Smooth muscle cell (in vitro differentiated cells): ENCODE measurements around the gene SORCS2. TPM values are rescaled to one million over a fixed set of nuclear protein-coding genes. Genes with fewer than 3 reads are reported as not detected.

Experiments
- DNase-seq: peaks from one replicate; lab custom pipeline; 2025; ENCODE audit not compliant: unreplicated experiment; lab: John Stamatoyannopoulos, UW
- H2AFZ ChIP-seq: fragments of 200-600 bp; sonication (generic); 2 replicates; pipeline ENCODE4 v1.6.0; 2016; ENCODE audit warnings: antibody characterized with exemption, low read depth, mild to moderate bottlenecking
- H3F3A ChIP-seq: fragments of 200-600 bp; sonication (generic); 2 replicates; pipeline ENCODE4 v1.6.0; 2017; ENCODE audit warnings: antibody characterized with exemption, low read depth
- H3K27ac ChIP-seq: fragments of 200-600 bp; sonication (generic); 2 replicates; pipeline ENCODE4 v1.5.1; 2016; ENCODE audit warnings: low read depth, mild to moderate bottlenecking
- H3K27me3 ChIP-seq: fragments of 200-600 bp; sonication (generic); 2 replicates; pipeline ENCODE4 v1.6.1; 2016; ENCODE audit warnings: low read depth, mild to moderate bottlenecking
- H3K36me3 ChIP-seq: fragments of 200-600 bp; sonication (generic); 2 replicates; pipeline ENCODE4 v1.5.1; 2016; ENCODE audit warnings: low read depth
- H3K4me1 ChIP-seq: fragments of 200-600 bp; sonication (generic); 2 replicates; pipeline ENCODE4 v1.5.1; 2016; ENCODE audit warnings: low read depth
- H3K4me2 ChIP-seq: fragments of 200-600 bp; sonication (generic); 2 replicates; pipeline ENCODE4 v1.6.0; 2016; ENCODE audit warnings: mild to moderate bottlenecking
- H3K4me3 ChIP-seq: fragments of 200-600 bp; sonication (generic); 2 replicates; pipeline ENCODE4 v1.5.1; 2016; ENCODE audit warnings: mild to moderate bottlenecking
- H3K79me2 ChIP-seq: fragments of 200-600 bp; sonication (generic); 2 replicates; pipeline ENCODE4 v1.6.0; 2016; ENCODE audit warnings: low read depth, mild to moderate bottlenecking
- H3K9ac ChIP-seq: fragments of 200-600 bp; sonication (generic); 2 replicates; pipeline ENCODE4 v1.6.0; 2016; ENCODE audit warnings: low read depth
- H3K9me3 ChIP-seq: fragments of 200-600 bp; sonication (generic); replicated peaks from 2 replicates; pipeline ENCODE4 v1.5.1; 2016; ENCODE audit warnings: low read depth
- H4K20me1 ChIP-seq: fragments of 200-600 bp; sonication (generic); 2 replicates; pipeline ENCODE4 v1.6.0; 2016; ENCODE audit warnings: low read depth
- CTCF ChIP-seq: fragments of 200-600 bp; sonication (generic); IDR thresholded peaks from 2 replicates; pipeline ENCODE4 v1.5.1; 2017; ENCODE audit warnings: borderline replicate concordance, mild to moderate bottlenecking, antibody characterized with exemption; ENCODE audit not compliant: insufficient read depth, poor library complexity, severe bottlenecking
- WGBS: methylation state at CpG from one replicate; pipeline ENCODE4 v1.1.7; 2016; ENCODE audit warnings: low lambda C conversion rate; 5-methylcytosine and 5-hydroxymethylcytosine counted together
- polyA plus RNA-seq: library from polyadenylated mRNA; unstranded; fragments of >200 nt; fragmentation: Nextera tagmentation; extraction: Ambion mirVana; gene quantifications from 2 replicates; pipeline ENCODE4 v1.2.1, GENCODE V29; 2016
- total RNA-seq: library from RNA; depleted of rRNA; stranded (reverse); fragments of >200 nt; gene quantifications from 2 replicates; pipeline ENCODE4 v1.2.3, GENCODE V29; 2014

SORCS2 gene
- total and polyA plus RNA-seq, 2 experiments from 2014 or later = 5.2 to 9.3 TPM

- Histone ChIP-seq H3K4me2 (no peak overlapping the region), H3F3A (no peaks in the 10 kb centered on the region), H3K36me3 (no peaks in the 10 kb centered on the region), H3K4me1 (no peaks in the 10 kb centered on the region), H4K20me1 (no peaks in the 10 kb centered on the region), H3K9me3 (no peaks in the 10 kb centered on the region), H3K9ac (no peak overlapping the region), H2AFZ (no peak overlapping the region), H3K79me2 (no peaks in the 10 kb centered on the region), H3K4me3 (no peak overlapping the region), H3K27me3 (peaks cover 4% of the 10 kb centered on the region), H3K27ac (no peak overlapping the region)
- TF ChIP-seq CTCF = no peak
- DNase-seq = no peak
- WGBS = 94% methylated on average over 10 of the region's 12 CpGs
Measured at GRCh38 chr4:7693711-7694110, 501.4 kb downstream of the SORCS2 start.

- 91% methylated on average over 13 of the region's 13 CpGs for WGBS
- H3K4me1 ChIP-seq = no peaks in the 10 kb centered on the region
- no peak overlapping the region for H3K27ac ChIP-seq
- H3K9me3 ChIP-seq = no peaks in the 10 kb centered on the region
- DNase-seq = no peak
- no peaks in the 10 kb centered on the region for H4K20me1 ChIP-seq
- no peaks in the 10 kb centered on the region for H3F3A ChIP-seq
- H3K36me3 ChIP-seq = no peaks in the 10 kb centered on the region
- no peak overlapping the region for H3K9ac ChIP-seq
- TF ChIP-seq CTCF = no peak
- no peak overlapping the region for H2AFZ ChIP-seq
- no peaks in the 10 kb centered on the region for H3K79me2 ChIP-seq
- H3K4me3 ChIP-seq = no peak overlapping the region
- H3K27me3 ChIP-seq = peaks cover 4% of the 10 kb centered on the region
- H3K4me2 ChIP-seq = no peak overlapping the region
Measured at GRCh38 chr4:7694324-7694723, 502.0 kb downstream of the SORCS2 start.

- Histone ChIP-seq H2AFZ (no peak overlapping the region), H3K4me3 (no peak overlapping the region)
Measured at GRCh38 chr4:7697343-7697742, 505.0 kb downstream of the SORCS2 start.

More at GRCh38 chr4:7697343-7697742, 505.0 kb downstream of the SORCS2 start:
- TF ChIP-seq CTCF = no peak
- Histone ChIP-seq H3F3A (no peaks in the 10 kb centered on the region), H3K79me2 (no peaks in the 10 kb centered on the region), H3K4me1 (no peaks in the 10 kb centered on the region), H3K27ac (no peak overlapping the region), H3K27me3 (peaks cover 4% of the 10 kb centered on the region), H4K20me1 (no peaks in the 10 kb centered on the region), H3K9ac (no peak overlapping the region), H3K9me3 (no peaks in the 10 kb centered on the region), H3K4me2 (no peak overlapping the region), H3K36me3 (no peaks in the 10 kb centered on the region)
- DNase-seq = no peak
- WGBS = 78% methylated on average over 8 of the region's 8 CpGs
